HG02678 (cell line): ENCODE data around the gene CD68.
"Not testable (repeated sequence)": the region's sequence is repeated elsewhere in the genome, so short reads cannot be mapped to it uniquely, and the experiment has no call there.

Experiments used
- ATAC-seq: cut with Tn5 transposase; IDR thresholded peaks from one replicate; pipeline ENCODE4 v1.9.1; 2021; ENCODE audit warnings: mild to moderate bottlenecking, moderate library complexity; ENCODE audit not compliant: unreplicated experiment

The CD68 gene

GRCh38 chr17:7580604-7581575 lies 1.5 kb downstream of the CD68 start:
- no peak for ATAC-seq

- ATAC-seq = no peak
These were observed 3.2 kb downstream of the CD68 start for GRCh38 chr17:7582396-7583252.

GRCh38 chr17:7583253-7584109 lies 4.0 kb downstream of the CD68 start, which contains the start of gene MPDU1:
Gene MPDU1 (plus strand): TSS chr17:7583852. CDS start chr17:7583863, 11 bp downstream.
- peak; percentile 77 for ATAC-seq

GRCh38 chr17:7586673-7587419 lies 7.4 kb downstream of the CD68 start:
- ATAC-seq = no peak

GRCh38 chr17:7587420-7588151 lies 8.1 kb downstream of the CD68 start:
- no peak for ATAC-seq

GRCh38 chr17:7588553-7589203 lies 9.2 kb downstream of the CD68 start:
- ATAC-seq = no peak

- ATAC-seq = no peak
These were observed 9.9 kb downstream of the CD68 start for GRCh38 chr17:7589204-7589868.

GRCh38 chr17:7589891-7590691 lies 10.7 kb downstream of the CD68 start, which contains the start of gene SOX15:
Gene SOX15 (minus strand): TSS chr17:7590094. CDS start chr17:7589676, 418 bp downstream.
- ATAC-seq = no peak

GRCh38 chr17:7590743-7591142 lies 11.3 kb downstream of the CD68 start:
- no peak for ATAC-seq

GRCh38 chr17:7591596-7591995 lies 12.2 kb downstream of the CD68 start:
- no peak for ATAC-seq

- no peak for ATAC-seq
These were observed 13.1 kb downstream of the CD68 start for GRCh38 chr17:7592422-7593021.

- no peak for ATAC-seq
These were observed 13.9 kb downstream of the CD68 start for GRCh38 chr17:7593296-7593695.

- ATAC-seq = not testable (repeated sequence)
These were observed 18.1 kb downstream of the CD68 start for GRCh38 chr17:7597561-7597960.

- no peak for ATAC-seq
These were observed 26.8 kb downstream of the CD68 start for GRCh38 chr17:7606280-7606679.

GRCh38 chr17:7610641-7611040 lies 31.2 kb downstream of the CD68 start:
- ATAC-seq = no peak

GRCh38 chr17:7611635-7612293 lies 32.3 kb downstream of the CD68 start:
- ATAC-seq = no peak
